ENCODE data around the gene MYBBP1A. TPM values are rescaled to one million over a fixed set of nuclear protein-coding genes. Genes with fewer than 3 reads are reported as not detected.

The MYBBP1A gene
- total RNA-seq, 1 donor from 2014 or later = 47.9 TPM

DNA sequence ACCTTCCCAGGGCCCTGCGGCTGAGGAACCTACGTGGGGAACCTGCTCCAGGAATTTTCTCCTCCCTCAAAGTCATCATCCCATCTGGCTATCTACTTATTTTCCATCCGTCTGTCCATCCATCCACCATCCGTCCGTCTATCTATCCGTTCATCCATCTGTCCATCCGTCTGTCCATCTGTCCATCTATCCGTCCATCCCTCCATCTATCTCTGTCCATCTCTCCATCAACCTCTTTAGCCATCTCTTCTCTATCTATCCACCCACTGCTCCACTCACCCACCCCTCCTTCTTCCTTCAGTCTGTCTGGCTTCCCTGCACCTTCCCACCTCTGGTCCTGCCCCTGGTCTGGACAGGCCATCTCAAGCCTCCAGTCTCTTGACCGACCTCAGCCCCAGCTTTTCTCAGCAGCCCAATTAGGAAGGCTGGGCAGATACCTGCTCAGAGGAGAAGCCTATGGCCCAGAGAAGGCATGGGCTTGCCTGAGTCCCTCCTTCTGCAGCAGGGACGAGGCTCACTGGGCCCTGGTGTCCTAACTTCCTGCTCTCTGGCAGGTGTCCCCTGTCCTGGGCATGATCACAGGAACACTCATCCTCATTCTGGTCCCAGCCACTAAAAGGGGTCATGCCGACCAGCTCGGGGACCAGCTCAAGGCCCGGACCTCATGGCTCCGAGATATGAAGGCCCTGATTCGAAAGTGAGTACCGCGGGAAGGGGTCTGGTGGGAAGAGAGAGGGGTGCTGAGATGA is 23.0 kb downstream of the MYBBP1A start:
- no peak for DNase-seq (ENCODE audit: extremely low spot score, unreplicated experiment)
- Mint-ChIP-seq H3K4me3 (ENCODE audit: unreplicated experiment) (no peak overlapping the region), H3K9me3 (ENCODE audit: unreplicated experiment) (no peaks in the 10 kb centered on the region), H3K27ac (ENCODE audit: unreplicated experiment) (no peak overlapping the region), H3K36me3 (ENCODE audit: unreplicated experiment) (no peaks in the 10 kb centered on the region), H3K4me1 (ENCODE audit: unreplicated experiment) (peaks cover 2% of the 10 kb centered on the region), H3K27me3 (ENCODE audit: unreplicated experiment) (peaks cover 16% of the 10 kb centered on the region)
- TF ChIP-seq, protein P1, sequence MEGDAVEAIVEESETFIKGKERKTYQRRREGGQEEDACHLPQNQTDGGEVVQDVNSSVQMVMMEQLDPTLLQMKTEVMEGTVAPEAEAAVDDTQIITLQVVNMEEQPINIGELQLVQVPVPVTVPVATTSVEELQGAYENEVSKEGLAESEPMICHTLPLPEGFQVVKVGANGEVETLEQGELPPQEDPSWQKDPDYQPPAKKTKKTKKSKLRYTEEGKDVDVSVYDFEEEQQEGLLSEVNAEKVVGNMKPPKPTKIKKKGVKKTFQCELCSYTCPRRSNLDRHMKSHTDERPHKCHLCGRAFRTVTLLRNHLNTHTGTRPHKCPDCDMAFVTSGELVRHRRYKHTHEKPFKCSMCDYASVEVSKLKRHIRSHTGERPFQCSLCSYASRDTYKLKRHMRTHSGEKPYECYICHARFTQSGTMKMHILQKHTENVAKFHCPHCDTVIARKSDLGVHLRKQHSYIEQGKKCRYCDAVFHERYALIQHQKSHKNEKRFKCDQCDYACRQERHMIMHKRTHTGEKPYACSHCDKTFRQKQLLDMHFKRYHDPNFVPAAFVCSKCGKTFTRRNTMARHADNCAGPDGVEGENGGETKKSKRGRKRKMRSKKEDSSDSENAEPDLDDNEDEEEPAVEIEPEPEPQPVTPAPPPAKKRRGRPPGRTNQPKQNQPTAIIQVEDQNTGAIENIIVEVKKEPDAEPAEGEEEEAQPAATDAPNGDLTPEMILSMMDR (IDR thresholded peaks at IDR 0.05) = no peak

DNA sequence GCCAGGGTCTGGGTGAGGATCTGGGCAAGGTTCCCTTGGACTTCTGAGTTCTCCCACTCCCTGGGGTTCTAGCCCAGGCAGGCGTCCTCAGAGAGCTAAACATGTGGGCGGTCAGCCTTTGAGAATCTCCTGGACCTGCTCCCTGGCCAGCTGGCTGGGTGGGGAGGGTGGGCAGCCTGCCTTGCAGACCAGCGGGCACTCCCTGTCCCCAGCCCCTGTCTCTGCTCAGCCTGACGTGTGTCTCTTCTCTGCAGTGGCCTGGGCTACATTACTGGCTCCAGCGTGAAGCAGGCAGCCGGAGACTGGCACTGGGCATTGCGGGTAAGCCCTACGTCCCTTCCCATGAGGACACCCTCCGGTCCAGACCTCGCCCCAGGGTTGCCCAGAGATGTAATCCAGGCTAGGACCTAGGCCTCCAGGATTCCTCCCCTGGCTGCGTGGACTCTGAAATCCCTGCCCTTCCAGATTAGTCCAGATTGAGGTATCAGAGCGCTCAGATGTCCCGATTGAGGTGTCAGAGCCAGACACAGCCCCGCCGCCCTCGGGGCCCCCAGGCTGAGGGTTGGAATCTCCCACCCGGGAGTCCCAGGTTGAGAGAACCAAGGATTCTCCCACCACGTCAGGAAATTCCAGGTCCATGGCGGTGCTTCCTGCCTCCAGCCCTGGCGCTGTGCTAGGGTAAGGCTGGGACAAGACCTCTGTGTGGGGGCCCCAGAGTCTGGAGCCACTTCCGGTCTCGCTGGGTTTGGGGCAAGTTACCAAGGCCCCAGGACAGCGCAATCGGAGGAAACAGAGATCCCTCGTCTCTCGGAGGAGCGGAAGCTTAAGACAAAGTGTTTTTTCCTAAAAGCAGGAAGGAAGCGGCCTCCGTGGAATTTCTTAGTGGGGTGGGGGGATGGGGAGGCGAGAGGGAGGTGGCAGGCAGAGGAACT is 24.1 kb downstream of the MYBBP1A start:
- Mint-ChIP-seq H3K27me3 (ENCODE audit: unreplicated experiment) (peaks cover 25% of the 10 kb centered on the region), H3K4me1 (ENCODE audit: unreplicated experiment) (peaks cover 2% of the 10 kb centered on the region), H3K9me3 (ENCODE audit: unreplicated experiment) (no peaks in the 10 kb centered on the region), H3K27ac (ENCODE audit: unreplicated experiment) (no peak overlapping the region), H3K36me3 (ENCODE audit: unreplicated experiment) (no peaks in the 10 kb centered on the region), H3K4me3 (ENCODE audit: unreplicated experiment) (no peak overlapping the region)
- TF ChIP-seq, protein P1 (IDR thresholded peaks at IDR 0.05) = no peak
- DNase-seq (ENCODE audit: extremely low spot score, unreplicated experiment) = no peak

DNA sequence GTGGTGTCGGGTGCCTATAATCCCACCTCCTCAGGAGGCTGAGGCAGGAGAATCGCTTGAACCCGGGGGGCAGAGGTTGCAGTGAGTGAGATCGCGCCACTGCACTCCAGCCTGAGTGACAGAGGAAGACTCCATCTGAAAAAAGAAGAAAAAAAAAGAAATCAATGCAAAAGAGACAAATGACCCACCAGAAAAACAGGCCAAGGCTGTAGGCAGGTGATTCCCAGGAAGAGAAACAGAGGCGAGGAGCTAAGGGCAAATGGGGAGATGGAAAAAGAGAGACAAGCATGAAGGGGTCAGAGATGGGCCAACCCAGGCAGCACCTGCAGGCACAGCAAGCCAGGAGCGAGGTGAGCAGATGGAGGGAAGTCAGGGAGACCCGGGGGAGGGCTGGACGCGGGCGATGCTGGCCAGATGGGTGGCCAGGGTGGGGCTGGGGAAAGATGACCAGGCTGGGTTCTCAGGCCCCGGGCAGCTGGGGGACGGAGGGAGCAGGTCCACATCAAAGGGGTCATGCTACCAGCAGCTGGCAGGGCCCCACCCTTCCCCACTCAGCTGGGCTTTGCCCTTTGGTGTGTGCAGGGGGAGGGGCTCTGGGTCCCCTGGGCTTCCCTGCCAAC is 25.5 kb downstream of the MYBBP1A start:
- Mint-ChIP-seq H3K4me3 (ENCODE audit: unreplicated experiment) (no peak overlapping the region), H3K9me3 (ENCODE audit: unreplicated experiment) (no peaks in the 10 kb centered on the region)

DNA sequence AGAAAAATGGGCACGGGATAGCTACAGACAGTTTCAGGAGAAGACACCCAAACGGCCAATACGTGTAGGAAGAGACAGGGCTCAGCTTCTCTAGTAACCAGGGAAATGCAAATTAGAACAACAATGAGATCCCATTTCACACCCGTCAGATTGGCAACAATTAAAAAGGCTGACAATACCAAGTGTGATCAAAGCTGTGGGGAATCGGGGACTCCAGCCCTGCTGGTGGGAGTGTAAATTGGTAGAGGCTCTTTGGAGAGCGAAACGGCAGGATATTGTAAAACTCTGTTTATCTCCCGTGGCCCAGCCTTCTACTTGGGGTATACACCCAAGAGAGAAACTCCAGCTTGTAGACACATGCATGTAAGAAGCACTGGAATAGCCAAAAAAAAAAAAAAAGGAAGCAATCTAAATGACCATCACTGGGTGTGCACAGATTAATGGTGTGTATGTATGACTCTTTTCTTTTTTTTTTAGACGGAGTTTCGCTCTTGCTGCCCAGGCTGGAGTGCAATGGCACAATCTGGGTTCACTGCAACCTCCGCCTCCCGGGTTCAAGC is 27.5 kb downstream of the MYBBP1A start:
- Mint-ChIP-seq H3K27ac (ENCODE audit: unreplicated experiment) (no peak overlapping the region), H3K4me1 (ENCODE audit: unreplicated experiment) (no peaks in the 10 kb centered on the region), H3K4me3 (ENCODE audit: unreplicated experiment) (no peak overlapping the region), H3K27me3 (ENCODE audit: unreplicated experiment) (peaks cover 29% of the 10 kb centered on the region), H3K36me3 (ENCODE audit: unreplicated experiment) (no peaks in the 10 kb centered on the region), H3K9me3 (ENCODE audit: unreplicated experiment) (no peaks in the 10 kb centered on the region)
- TF ChIP-seq, protein P1 (IDR thresholded peaks at IDR 0.05) = no peak
- DNase-seq (ENCODE audit: extremely low spot score, unreplicated experiment) = no peak

More for the DNA sequence above, 25.5 kb downstream of the MYBBP1A start:
- TF ChIP-seq, protein P1 (IDR thresholded peaks at IDR 0.05) = no peak
- Mint-ChIP-seq H3K4me1 (ENCODE audit: unreplicated experiment) (peaks cover 2% of the 10 kb centered on the region), H3K27me3 (ENCODE audit: unreplicated experiment) (peaks cover 29% of the 10 kb centered on the region), H3K36me3 (ENCODE audit: unreplicated experiment) (no peaks in the 10 kb centered on the region), H3K27ac (ENCODE audit: unreplicated experiment) (no peak overlapping the region)
- no peak for DNase-seq (ENCODE audit: extremely low spot score, unreplicated experiment)
